HG03521 (cell line): ENCODE results near the gene C5orf15.

ENCODE experiments used
- ATAC-seq: cut with Tn5 transposase; IDR thresholded peaks from one replicate; pipeline ENCODE4 v1.9.1; 2021; ENCODE audit warnings: mild to moderate bottlenecking, moderate library complexity; ENCODE audit not compliant: unreplicated experiment

Gene C5orf15

GRCh38 chr5:133968204-133968980 is at the start of gene C5orf15:
TSS of gene C5orf15 (minus strand) at chr5:133968625. CDS start at chr5:133968584, 41 bp downstream.
- ATAC-seq = peak; percentile 98

- ATAC-seq = no peak
Measured at GRCh38 chr5:134008266-134008749, 39.9 kb upstream of the C5orf15 start.

GRCh38 chr5:134007581-134008265 is 39.3 kb upstream of the C5orf15 start:
- no peak for ATAC-seq

- no peak for ATAC-seq
Measured at GRCh38 chr5:134006115-134006514, 37.7 kb upstream of the C5orf15 start.

- no peak for ATAC-seq
Measured at GRCh38 chr5:134005417-134006061, 37.1 kb upstream of the C5orf15 start.

- peak; percentile 82 for ATAC-seq
Measured at GRCh38 chr5:134004626-134005416, 36.4 kb upstream of the C5orf15 start, which contains the start of gene VDAC1. TSS of gene VDAC1 (minus strand) at chr5:134004975. CDS start at chr5:133993012, 11,963 bp downstream.

GRCh38 chr5:134003817-134004625 is 35.6 kb upstream of the C5orf15 start:
- ATAC-seq = peak; percentile 23

GRCh38 chr5:134003064-134003816 is 34.8 kb upstream of the C5orf15 start:
- no peak for ATAC-seq

- no peak for ATAC-seq
Measured at GRCh38 chr5:134001938-134002731, 33.7 kb upstream of the C5orf15 start.

GRCh38 chr5:134000696-134001453 is 32.5 kb upstream of the C5orf15 start:
- no peak for ATAC-seq

- ATAC-seq = no peak
Measured at GRCh38 chr5:134000091-134000511, 31.7 kb upstream of the C5orf15 start.

GRCh38 chr5:133998807-133999206 is 30.4 kb upstream of the C5orf15 start:
- no peak for ATAC-seq

GRCh38 chr5:133998042-133998441 is 29.6 kb upstream of the C5orf15 start:
- no peak for ATAC-seq

GRCh38 chr5:133996683-133997252 is 28.3 kb upstream of the C5orf15 start:
- ATAC-seq = no peak

- ATAC-seq = no peak
Measured at GRCh38 chr5:133995883-133996563, 27.6 kb upstream of the C5orf15 start.

GRCh38 chr5:133995341-133995740 is 26.9 kb upstream of the C5orf15 start:
- ATAC-seq = no peak

GRCh38 chr5:133994990-133995333 is 26.5 kb upstream of the C5orf15 start:
- no peak for ATAC-seq
